CMK (cell line): ENCODE data around the gene RANBP6.
"Not testable (repeated sequence)": the region's sequence is repeated elsewhere in the genome, so short reads cannot be mapped to it uniquely, and the experiment has no call there.

Experiments used
- DNase-seq: peaks from one replicate; pipeline ENCODE4 v3.0.0-alpha.2; 2010; ENCODE audit warnings: low read depth

Gene RANBP6

GRCh38 chr9:6015278-6016157 lies at the start of gene RANBP6:
TSS of gene RANBP6 (minus strand) at chr9:6015624. CDS start at chr9:6015607, 17 bp downstream.
- no peak for DNase-seq

GRCh38 chr9:6063146-6063545 lies 47.7 kb upstream of the RANBP6 start:
- not testable (repeated sequence) for DNase-seq

- DNase-seq: no peak
These were observed 40.2 kb upstream of the RANBP6 start for GRCh38 chr9:6055666-6056065.

- peak; percentile 67 for DNase-seq
These were observed 39.8 kb upstream of the RANBP6 start for GRCh38 chr9:6055216-6055615.

GRCh38 chr9:6054280-6055099 lies 39.1 kb upstream of the RANBP6 start:
- DNase-seq: peak; percentile 77

GRCh38 chr9:6052293-6052919 lies 37.0 kb upstream of the RANBP6 start:
- no peak for DNase-seq

- DNase-seq: no peak
These were observed 36.1 kb upstream of the RANBP6 start for GRCh38 chr9:6051511-6051950.

GRCh38 chr9:6049798-6050197 lies 34.4 kb upstream of the RANBP6 start:
- DNase-seq: no peak

GRCh38 chr9:6048039-6048438 lies 32.6 kb upstream of the RANBP6 start:
- no peak for DNase-seq

- no peak for DNase-seq
These were observed 31.6 kb upstream of the RANBP6 start for GRCh38 chr9:6047020-6047419.

GRCh38 chr9:6045364-6045763 lies 29.9 kb upstream of the RANBP6 start:
- no peak for DNase-seq

- DNase-seq: no peak
These were observed 24.7 kb upstream of the RANBP6 start for GRCh38 chr9:6040077-6040476.

GRCh38 chr9:6036391-6036790 lies 21.0 kb upstream of the RANBP6 start:
- DNase-seq: no peak

- no peak for DNase-seq
These were observed 19.5 kb upstream of the RANBP6 start for GRCh38 chr9:6034954-6035353.

GRCh38 chr9:6029604-6030274 lies 14.3 kb upstream of the RANBP6 start:
- DNase-seq: no peak

- no peak for DNase-seq
These were observed 8.7 kb upstream of the RANBP6 start for GRCh38 chr9:6024035-6024554.

- not testable (repeated sequence) for DNase-seq
These were observed 1.6 kb upstream of the RANBP6 start for GRCh38 chr9:6016975-6017374.

- no peak for DNase-seq
These were observed 654 bp downstream of the RANBP6 start for GRCh38 chr9:6014670-6015270.

GRCh38 chr9:6008169-6008979 lies 7.0 kb downstream of the RANBP6 start:
- peak; percentile 83 for DNase-seq

GRCh38 chr9:6007770-6008168 lies 7.7 kb downstream of the RANBP6 start:
- DNase-seq: no peak
